DOHH2 (cell line): ENCODE results near the gene ZNF580.

ENCODE experiments used
- EZH2phosphoT487 ChIP-seq: fragments of 200-600 bp; sonication (generic); IDR thresholded peaks from 2 replicates; pipeline ENCODE4 v1.6.1; 2017; ENCODE audit warnings: borderline replicate concordance, mild to moderate bottlenecking, antibody characterized with exemption, low read length, moderate library complexity, mixed read lengths
- TF ChIP-seq, protein P1 (sequence below): fragments of 200-600 bp; sonication (generic); IDR thresholded peaks from one replicate; pipeline ENCODE4 v1.5.1; 2014; ENCODE audit warnings: antibody characterized with exemption, mild to moderate bottlenecking, low read depth, low read length; ENCODE audit not compliant: poor library complexity, severe bottlenecking

DNA sequence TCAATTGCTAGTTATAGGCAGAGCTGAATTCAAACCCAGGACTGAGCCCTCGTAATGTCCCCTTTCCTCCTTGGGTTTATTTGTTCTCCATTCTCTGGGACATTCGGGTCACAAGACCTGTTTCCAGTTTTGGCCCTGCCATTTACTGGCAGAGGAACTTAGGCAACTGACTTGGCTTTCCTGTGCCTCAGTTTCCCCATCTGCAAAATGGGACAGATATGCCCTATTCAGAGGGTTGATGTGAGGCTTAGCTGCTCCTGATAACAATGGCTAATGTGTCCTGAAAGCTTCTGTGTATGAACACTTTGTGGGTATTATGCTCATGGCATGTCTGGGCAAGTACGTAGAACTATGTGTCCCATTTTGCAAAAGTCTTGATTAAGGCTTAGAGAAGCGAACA is 39.7 kb upstream of the ZNF580 start:
- TF ChIP-seq, protein P1, sequence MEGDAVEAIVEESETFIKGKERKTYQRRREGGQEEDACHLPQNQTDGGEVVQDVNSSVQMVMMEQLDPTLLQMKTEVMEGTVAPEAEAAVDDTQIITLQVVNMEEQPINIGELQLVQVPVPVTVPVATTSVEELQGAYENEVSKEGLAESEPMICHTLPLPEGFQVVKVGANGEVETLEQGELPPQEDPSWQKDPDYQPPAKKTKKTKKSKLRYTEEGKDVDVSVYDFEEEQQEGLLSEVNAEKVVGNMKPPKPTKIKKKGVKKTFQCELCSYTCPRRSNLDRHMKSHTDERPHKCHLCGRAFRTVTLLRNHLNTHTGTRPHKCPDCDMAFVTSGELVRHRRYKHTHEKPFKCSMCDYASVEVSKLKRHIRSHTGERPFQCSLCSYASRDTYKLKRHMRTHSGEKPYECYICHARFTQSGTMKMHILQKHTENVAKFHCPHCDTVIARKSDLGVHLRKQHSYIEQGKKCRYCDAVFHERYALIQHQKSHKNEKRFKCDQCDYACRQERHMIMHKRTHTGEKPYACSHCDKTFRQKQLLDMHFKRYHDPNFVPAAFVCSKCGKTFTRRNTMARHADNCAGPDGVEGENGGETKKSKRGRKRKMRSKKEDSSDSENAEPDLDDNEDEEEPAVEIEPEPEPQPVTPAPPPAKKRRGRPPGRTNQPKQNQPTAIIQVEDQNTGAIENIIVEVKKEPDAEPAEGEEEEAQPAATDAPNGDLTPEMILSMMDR: no peak
- no peak for TF ChIP-seq EZH2phosphoT487
